Left lung (tissue), 10 donors: ENCODE measurements around the gene TMEM147. TPM values are rescaled to one million over a fixed set of nuclear protein-coding genes. Genes with fewer than 3 reads are reported as not detected.

Experiments used
- ATAC-seq: fragments of 200-7000 bp; cut with Tn5 transposase; one replicate; pipeline ENCODE4 v1.9.1; 2020; ENCODE audit warnings: moderate library complexity
- DNase-seq, 4 donors: peaks; one replicate each; pipeline ENCODE4 v3.0.0-alpha.2; 2013 to 2020
- H3K27ac ChIP-seq, 2 donors: fragments of 200-600 bp; sonication (generic) in 1 of 2; one replicate each; pipeline versions ENCODE4 v1.5.0 to v1.8.0; 2020 to 2021
- H3K27me3 ChIP-seq, 2 donors: fragments of 200-600 bp; sonication (generic) in 1 of 2; one replicate each; pipeline versions ENCODE4 v1.5.0 to v1.8.0; 2020 to 2021
- H3K36me3 ChIP-seq, 2 donors: fragments of 200-600 bp; sonication (generic) in 1 of 2; one replicate each; pipeline versions ENCODE4 v1.5.0 to v1.8.0; 2020 to 2021
- H3K4me1 ChIP-seq, 2 donors: fragments of 200-600 bp; one replicate each; pipeline ENCODE4 v1.8.0; 2021
- H3K4me3 ChIP-seq, 2 donors: fragments of 200-600 bp; sonication (generic) in 1 of 2; one replicate each; pipeline versions ENCODE4 v1.5.0 to v1.8.0; 2020 to 2021; ENCODE audit warnings: mild to moderate bottlenecking in 1 of 2
- H3K9me3 ChIP-seq, 2 donors: fragments of 200-600 bp; sonication (generic) in 1 of 2; one replicate each; pipeline versions ENCODE4 v1.5.0 to v1.8.0; 2020 to 2021
- intact Hi-C, 2 donors: fragments of 100-400 bp; cut with DNase I; formaldehyde crosslinking; loops; one replicate each; pipeline versions ENCODE4 v1.11.2 to v1.14.2; 2022
- polyA plus RNA-seq, 6 donors: library from polyadenylated mRNA; unstranded; fragments of 120-200 nt; gene quantifications; one replicate each; pipeline ENCODE4 v1.2.1, GENCODE V29; 2013; ENCODE audit not compliant: insufficient read length in 6 of 6
- total RNA-seq, 2 donors: library from RNA; stranded (reverse); fragmentation: NEBNext Ultra II Directional; extraction: Animal tissue kit (Norgen Biotek cat#: 25700); gene quantifications; one replicate each; pipeline ENCODE4 v1.2.1, GENCODE V29; 2021
- TF ChIP-seq, protein P1 (sequence below), 2 donors: fragments of 200-600 bp; sonication (generic) in 1 of 2; IDR thresholded peaks; one replicate each; pipeline versions ENCODE4 v1.5.0 to v1.8.0; 2021; ENCODE audit warnings: antibody characterized with exemption in 2 of 2
- donor health status: DM: no; HTN: yes; CAD: no.
- donor health status: DM: no; HTN: no; CAD: no.

The TMEM147 gene
- total and polyA plus RNA-seq, 8 donors: 52.7 to 112 (median 59.0) TPM

DNA sequence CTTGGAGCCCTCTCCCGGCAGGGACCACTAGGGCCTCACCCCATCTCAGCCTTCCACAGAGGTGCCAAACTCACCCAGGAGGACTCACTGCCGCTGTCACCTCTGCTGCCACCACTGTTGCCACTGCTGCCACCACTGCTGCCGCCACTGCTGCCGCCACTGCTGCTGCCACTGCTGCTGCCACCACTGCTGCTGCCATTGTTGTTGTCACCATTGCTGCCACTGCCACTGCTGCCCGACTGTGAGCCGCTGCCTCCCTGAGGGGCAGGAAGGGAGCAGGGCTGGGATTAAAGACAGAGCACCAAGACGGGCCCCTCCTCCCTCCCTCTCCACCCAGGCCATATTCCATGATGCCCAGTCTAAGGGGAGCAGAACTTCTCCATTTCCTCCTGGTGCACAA, 34.1 kb upstream of the TMEM147 start:
- DNase-seq: no peak
- Histone ChIP-seq H3K36me3 (no peaks in the 10 kb centered on the region), H3K4me3 (no peak overlapping the region), H3K27me3 (peaks cover 4 to 81% of the 10 kb centered on the region in 2 donors), H3K4me1 (peaks cover 0 to 7% of the 10 kb centered on the region in 2 donors), H3K27ac (no peak overlapping the region), H3K9me3 (no peaks in the 10 kb centered on the region)
- ATAC-seq: no peak
- TF ChIP-seq, protein P1, sequence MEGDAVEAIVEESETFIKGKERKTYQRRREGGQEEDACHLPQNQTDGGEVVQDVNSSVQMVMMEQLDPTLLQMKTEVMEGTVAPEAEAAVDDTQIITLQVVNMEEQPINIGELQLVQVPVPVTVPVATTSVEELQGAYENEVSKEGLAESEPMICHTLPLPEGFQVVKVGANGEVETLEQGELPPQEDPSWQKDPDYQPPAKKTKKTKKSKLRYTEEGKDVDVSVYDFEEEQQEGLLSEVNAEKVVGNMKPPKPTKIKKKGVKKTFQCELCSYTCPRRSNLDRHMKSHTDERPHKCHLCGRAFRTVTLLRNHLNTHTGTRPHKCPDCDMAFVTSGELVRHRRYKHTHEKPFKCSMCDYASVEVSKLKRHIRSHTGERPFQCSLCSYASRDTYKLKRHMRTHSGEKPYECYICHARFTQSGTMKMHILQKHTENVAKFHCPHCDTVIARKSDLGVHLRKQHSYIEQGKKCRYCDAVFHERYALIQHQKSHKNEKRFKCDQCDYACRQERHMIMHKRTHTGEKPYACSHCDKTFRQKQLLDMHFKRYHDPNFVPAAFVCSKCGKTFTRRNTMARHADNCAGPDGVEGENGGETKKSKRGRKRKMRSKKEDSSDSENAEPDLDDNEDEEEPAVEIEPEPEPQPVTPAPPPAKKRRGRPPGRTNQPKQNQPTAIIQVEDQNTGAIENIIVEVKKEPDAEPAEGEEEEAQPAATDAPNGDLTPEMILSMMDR (IDR thresholded peaks at IDR 0.05): no peak
- intact Hi-C loops: no loop called here

DNA sequence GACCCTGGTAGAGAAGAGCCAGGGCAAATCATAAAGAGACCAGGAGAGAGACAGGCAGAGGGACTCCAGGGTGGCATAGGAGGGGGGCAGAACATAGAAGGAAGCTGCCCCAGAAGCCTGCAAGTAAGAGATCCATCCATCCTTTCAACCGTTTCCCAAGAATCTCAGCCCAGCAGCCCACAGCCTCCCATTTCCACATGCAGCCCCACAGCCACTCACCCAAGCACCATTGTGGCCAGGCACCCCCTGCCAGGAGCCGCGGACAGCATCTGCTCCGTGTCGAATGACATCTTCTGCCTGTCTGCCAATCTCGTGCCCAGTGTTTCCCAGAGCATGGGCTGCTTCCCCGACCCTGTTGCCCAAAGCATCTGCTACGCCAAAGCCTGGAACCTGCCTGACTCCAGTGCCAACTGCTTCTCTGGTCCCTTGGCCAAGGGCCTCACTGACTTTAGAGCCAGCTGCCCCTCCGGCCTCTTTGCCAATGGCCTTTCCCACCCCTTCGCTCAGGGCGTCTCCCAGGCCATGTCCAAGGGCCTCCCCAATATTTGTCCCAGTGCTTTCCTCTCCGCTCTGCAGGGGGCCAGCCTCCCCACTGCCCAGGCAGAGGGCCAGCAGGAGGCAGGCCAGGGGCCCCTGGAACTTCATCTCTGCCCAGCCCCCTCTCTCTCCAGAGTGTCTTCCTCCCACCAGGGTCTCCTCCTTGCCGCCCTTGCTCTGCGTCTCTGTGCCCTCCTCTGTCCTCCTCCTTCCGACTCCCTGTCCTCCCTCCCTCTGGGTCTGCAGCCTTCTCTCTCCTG, 32.4 kb upstream of the TMEM147 start:
- intact Hi-C loops: no loop called here
- H3K36me3 ChIP-seq: no peaks in the 10 kb centered on the region
- no peak for ATAC-seq
- no peak for DNase-seq
- H3K4me3 ChIP-seq: no peak overlapping the region
- no peaks in the 10 kb centered on the region for H3K9me3 ChIP-seq
- H3K27ac ChIP-seq: no peak overlapping the region
- TF ChIP-seq, protein P1 (IDR thresholded peaks at IDR 0.05): no peak
- peaks cover 4 to 66% of the 10 kb centered on the region in 2 donors for H3K27me3 ChIP-seq
- H3K4me1 ChIP-seq: peaks cover 0 to 7% of the 10 kb centered on the region in 2 donors

DNA sequence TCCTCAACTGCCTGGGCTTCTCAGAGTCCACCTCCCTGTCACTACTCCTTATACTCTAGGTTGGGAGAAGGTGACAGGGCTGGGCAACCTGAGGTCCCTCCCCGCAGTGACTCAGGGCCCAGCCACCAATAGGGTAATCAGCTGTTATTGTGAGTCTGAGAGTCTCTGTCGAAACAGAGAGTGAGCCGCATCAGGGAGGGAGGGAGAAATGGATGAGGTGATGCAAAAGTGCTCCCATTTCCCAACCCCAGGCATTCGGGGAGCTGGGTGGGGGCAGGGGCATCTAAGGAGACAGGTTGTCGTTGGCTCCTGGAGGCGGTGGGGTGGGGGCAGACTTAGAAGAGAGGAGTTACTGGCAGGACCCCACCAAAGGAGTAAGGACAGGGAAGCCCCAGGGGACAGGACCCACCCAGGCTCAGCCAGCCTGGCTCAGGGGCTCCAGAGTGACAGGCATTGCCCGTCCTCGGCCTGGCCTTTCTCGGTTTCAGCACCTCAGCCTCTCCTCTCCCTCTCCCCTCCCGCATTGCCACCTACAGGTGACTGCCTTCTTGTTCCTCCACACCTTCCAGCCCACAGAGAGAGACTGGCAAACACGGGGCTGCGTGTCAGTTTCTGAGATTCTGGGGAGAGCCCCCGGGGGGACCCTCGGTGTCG, 31.7 kb upstream of the TMEM147 start, which contains the start of gene DMKN:
TSS of gene DMKN (minus strand) at position 22 of the 654 bp plus-strand sequence. CDS start 174 bp downstream, outside the sequence.
- DNase-seq (no peak), ATAC-seq (peak; percentile 3)
- H3K9me3 ChIP-seq: no peaks in the 10 kb centered on the region
- peaks cover 0 to 7% of the 10 kb centered on the region in 2 donors for H3K4me1 ChIP-seq
- no peak within 1 kb of the TSS for H3K27ac ChIP-seq
- intact Hi-C loops: no loop called here
- no peaks in the 10 kb centered on the region for H3K36me3 ChIP-seq
- peaks cover 4 to 66% of the 10 kb centered on the region in 2 donors for H3K27me3 ChIP-seq
- TF ChIP-seq, protein P1 (IDR thresholded peaks at IDR 0.05): no peak
- H3K4me3 ChIP-seq: no peak within 1 kb of the TSS

DNA sequence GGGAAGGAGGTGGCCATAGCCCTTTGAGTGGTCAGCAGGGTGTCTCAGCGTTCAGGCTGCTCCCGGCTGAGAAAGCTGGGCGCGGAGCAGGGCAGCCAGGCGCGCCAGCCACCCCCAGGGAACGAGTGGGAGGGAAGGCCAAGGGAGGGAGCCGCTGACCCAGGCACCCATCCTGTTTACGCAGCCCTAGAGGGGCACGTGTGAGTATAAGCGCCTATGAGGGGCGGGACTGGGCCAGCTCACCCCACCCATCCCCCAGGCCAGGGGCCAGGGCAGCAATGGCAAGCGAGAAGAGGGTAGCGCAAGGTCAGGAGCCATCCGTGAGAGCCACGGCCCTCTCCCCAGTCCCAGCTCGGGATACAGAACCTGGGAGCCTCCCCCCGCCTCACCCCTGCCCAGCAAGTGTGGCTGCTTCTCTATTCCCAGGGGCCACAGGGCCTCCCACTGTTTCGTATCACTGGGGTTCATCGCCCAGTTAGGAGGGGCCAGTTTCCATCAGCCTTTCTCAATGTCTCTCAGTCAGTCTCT, 31.1 kb upstream of the TMEM147 start:
- intact Hi-C loops: no loop called here
- H3K4me3 ChIP-seq: no peak overlapping the region
- peaks cover 0 to 7% of the 10 kb centered on the region in 2 donors for H3K4me1 ChIP-seq
- H3K9me3 ChIP-seq: no peaks in the 10 kb centered on the region
- H3K36me3 ChIP-seq: no peaks in the 10 kb centered on the region
- DNase-seq (no peak), ATAC-seq (no peak)
- TF ChIP-seq, protein P1 (IDR thresholded peaks at IDR 0.05): no peak
- no peak overlapping the region for H3K27ac ChIP-seq
- H3K27me3 ChIP-seq: peaks cover 4 to 63% of the 10 kb centered on the region in 2 donors

DNA sequence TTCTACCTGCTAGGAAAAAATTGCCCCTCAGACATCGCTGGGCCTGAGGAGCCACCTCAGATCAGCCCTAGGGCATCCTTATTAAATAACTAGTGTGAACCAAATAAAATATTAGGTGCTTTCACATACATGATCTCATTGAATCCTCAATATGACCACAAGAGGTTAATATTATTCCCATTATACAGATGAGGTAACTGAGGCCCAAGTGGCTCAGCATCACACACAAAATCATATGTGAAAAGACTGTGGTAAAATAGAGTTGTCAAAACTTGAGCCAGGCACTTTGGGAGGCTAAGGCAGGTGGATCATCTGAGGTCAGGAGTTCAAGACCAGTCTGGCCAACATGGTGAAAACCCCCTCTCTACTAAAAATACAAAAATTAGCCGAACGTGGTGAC, 29.1 kb upstream of the TMEM147 start:
- TF ChIP-seq, protein P1 (IDR thresholded peaks at IDR 0.05): no peak
- DNase-seq (no peak), ATAC-seq (no peak)
- Histone ChIP-seq H3K9me3 (no peaks in the 10 kb centered on the region), H3K36me3 (no peaks in the 10 kb centered on the region), H3K27me3 (peaks cover 0 to 46% of the 10 kb centered on the region in 2 donors), H3K27ac (no peak overlapping the region), H3K4me1 (no peaks in the 10 kb centered on the region), H3K4me3 (no peak overlapping the region)
- intact Hi-C loops: no loop called here
